HG02938 (cell line): ENCODE results near the gene CHRNA1.
"Not testable (repeated sequence)": the region's sequence is repeated elsewhere in the genome, so short reads cannot be mapped to it uniquely, and the experiment has no call there.

Experiments
- ATAC-seq: cut with Tn5 transposase; IDR thresholded peaks from one replicate; pipeline ENCODE4 v1.9.1; 2021; ENCODE audit warnings: mild to moderate bottlenecking, moderate library complexity; ENCODE audit not compliant: unreplicated experiment

The CHRNA1 gene

GRCh38 chr2:174718591-174718990 lies 45.7 kb downstream of the CHRNA1 start:
- ATAC-seq, result no peak

DNA sequence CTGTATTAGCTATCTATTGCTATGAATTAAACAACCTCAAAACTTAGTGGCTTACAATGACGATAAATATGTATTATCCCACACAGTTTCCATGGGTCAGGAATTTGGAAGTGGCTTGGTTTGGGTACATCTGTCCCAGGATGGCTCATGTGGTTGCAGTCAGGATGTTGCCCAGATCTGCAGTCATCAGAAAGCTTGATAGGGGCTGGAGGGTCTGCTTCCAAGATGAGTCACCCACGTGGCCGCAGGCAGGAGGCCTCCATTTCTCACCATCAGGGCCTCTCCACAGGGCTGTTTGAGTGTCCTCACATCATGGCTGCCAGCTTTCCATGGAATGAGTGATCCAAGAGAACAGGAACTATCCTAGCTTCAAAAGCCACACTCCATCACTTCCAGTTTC lies 46.4 kb downstream of the CHRNA1 start:
- no peak for ATAC-seq

- no peak for ATAC-seq
Observed at GRCh38 chr2:174717273-174717672, 47.0 kb downstream of the CHRNA1 start.

GRCh38 chr2:174716785-174717184 lies 47.5 kb downstream of the CHRNA1 start:
- ATAC-seq, result no peak

DNA sequence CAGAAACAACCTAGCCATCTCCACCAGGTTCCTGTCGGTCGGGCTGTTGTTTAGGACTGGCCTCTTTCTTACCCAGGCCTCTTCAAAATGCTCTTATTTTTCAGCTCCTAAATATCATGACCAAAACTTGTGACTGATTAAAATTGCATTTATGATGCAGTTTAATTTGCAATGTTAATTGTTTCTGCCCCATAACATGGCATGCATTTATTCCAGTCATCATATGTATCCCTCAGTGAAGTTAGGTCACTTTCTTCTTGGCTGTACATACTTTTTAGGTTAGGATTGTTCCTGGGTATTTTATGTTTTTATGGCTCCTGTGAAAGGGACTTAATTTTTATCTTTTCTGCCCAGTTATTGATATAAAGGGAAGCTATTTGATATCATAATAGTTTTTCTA lies 50.6 kb downstream of the CHRNA1 start:
- no peak for ATAC-seq

- no peak for ATAC-seq
Observed at GRCh38 chr2:174711206-174711605, 53.1 kb downstream of the CHRNA1 start.

DNA sequence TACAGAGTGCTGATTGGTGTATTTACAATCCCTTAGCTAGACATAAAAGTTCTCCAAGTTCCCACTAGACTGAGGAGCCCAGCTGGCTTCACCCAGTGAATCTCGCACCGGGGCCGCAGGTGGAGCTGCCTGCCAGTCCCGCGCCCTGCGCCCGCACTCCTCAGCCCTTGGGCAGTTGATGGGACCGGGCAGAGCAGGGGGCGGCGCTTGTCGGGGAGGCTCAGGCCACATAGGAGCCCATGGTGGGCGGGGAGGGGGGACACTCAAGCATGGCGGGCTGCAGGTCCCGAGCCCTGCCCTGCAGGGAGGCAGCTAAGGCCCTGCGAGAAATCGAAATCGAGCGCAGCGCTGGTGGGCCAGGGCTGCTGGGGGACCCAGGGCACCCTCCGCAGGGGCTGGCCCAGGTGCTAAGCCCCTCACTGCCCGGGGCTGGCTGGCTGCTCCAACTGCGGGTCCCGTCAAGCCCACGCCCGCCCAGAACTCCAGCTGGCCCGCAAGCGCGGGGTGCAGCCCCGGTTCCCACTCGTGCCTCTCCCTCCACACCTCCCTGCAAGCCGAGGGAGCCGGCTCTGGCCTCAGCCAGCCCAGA lies 54.8 kb downstream of the CHRNA1 start:
- not testable (repeated sequence) for ATAC-seq

DNA sequence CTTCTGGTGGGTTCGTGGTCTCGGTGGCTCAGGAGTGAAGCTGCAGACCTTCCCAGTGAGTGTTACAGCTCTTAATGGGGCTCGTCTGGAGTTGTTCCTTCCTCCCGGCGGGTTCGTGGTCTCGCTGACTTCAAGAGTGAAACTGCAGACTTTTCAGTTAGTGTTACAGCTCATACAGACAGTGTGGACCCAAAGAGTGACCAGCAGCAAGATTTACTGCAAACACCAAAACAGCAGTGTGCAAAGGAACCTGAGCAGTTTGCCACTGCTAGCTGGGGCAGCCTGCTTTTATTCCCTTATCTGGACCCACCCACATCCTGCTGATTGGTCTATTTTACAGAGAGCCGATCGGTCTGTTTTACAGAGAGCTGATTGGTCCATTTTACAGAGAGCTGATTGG lies 55.6 kb downstream of the CHRNA1 start:
- ATAC-seq, result no peak

DNA sequence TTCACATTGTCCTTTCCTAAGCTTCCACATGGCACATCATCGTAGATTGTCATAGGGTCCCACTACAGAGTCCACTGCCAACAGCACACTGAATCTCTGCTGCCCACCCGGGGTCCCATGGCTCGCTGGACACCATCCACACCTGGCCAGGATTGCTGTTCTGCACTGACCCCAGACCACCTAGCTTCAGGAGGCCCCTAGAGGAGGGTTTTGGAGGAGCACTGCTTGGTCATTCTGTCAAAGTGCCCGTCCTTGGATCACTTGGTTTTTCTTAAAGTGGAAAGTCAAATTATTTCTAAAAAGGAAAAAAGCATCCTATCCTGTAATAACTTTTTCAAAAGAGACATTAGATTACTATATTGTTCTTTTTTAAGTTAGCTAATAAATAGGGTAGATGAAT lies 59.0 kb downstream of the CHRNA1 start:
- ATAC-seq, result no peak

DNA sequence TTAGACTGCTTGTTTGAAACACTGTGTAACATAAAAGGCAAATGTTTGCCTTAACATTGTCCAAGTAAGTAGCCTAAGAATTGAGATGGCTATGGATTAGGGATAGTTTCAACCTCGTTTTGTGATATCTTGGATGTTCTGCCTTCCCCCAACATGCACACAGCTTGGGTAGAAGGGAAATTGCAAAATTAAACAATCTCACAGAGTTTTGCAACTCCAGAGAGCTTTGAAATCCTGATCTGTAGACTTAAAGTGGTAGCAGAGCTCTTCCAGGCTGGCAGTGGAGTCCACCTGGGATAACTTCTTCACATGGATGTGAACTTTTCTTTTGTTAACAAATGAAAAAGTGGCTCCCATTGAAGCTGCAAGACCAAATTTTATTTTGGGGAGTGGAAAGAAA lies 59.6 kb downstream of the CHRNA1 start:
- ATAC-seq, result no peak

DNA sequence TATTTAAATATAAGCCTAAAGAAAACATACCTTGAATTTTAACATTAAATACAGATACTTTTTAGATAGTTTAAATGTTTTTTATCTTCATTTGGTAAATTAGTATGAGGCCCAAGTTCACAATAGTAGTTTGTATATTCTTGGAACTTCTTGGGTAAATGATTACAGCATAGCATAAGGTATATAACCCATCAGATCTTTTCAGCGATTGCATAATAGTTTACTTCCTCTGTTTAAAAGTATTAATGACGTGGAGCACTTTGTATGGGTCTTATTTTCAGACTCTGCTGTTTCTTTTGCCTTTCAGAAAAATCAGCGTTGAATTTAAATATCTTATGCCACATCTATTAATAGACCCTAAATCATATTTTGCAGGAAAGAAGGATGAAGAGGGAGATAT lies 60.2 kb downstream of the CHRNA1 start:
- no peak for ATAC-seq

GRCh38 chr2:174703430-174703829 lies 60.8 kb downstream of the CHRNA1 start:
- no peak for ATAC-seq

GRCh38 chr2:174702541-174702940 lies 61.7 kb downstream of the CHRNA1 start:
- no peak for ATAC-seq

- ATAC-seq, result no peak
Observed at GRCh38 chr2:174699993-174700766, 64.1 kb downstream of the CHRNA1 start.
